GM12874 (cell line): ENCODE measurements around the gene ETNK2.

ENCODE experiments used
- TF ChIP-seq, protein P1 (sequence below): IDR thresholded peaks from 2 replicates; pipeline ENCODE4 v1.5.1; 2011; ENCODE audit warnings: low read depth, mild to moderate bottlenecking, control low read depth, low read length, moderate library complexity; ENCODE audit not compliant: insufficient read depth

Gene ETNK2

DNA sequence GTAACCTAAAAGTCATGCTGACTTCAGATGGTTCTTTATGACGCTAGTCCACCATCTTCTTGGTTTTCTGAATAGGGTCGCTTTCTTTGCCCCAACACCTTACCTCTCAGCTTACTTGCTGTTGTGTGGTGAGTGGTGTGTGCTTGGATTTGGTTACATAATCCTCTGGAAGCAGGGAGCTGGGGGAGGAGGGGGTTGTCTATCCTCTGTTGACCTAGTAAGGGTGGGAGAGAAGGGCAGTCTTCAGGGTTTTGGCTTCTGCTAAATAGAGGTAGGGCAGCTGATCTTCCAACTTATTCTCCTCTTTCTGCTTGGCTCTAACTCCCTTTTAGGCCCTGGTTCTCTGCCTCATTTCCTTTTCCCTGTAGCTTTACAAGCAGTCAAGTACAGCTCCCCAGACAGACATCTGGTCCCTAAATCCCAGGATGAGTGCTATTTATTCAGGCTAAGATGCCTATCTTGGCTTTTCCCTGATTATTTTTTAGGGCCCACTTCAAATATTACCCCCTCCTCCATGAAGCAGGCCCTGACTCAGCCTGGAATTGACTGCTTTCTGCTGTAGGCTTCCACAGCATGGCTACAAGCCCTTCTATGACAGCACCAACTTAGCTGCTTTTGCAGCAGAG is 20.7 kb upstream of the ETNK2 start:
- TF ChIP-seq, protein P1, sequence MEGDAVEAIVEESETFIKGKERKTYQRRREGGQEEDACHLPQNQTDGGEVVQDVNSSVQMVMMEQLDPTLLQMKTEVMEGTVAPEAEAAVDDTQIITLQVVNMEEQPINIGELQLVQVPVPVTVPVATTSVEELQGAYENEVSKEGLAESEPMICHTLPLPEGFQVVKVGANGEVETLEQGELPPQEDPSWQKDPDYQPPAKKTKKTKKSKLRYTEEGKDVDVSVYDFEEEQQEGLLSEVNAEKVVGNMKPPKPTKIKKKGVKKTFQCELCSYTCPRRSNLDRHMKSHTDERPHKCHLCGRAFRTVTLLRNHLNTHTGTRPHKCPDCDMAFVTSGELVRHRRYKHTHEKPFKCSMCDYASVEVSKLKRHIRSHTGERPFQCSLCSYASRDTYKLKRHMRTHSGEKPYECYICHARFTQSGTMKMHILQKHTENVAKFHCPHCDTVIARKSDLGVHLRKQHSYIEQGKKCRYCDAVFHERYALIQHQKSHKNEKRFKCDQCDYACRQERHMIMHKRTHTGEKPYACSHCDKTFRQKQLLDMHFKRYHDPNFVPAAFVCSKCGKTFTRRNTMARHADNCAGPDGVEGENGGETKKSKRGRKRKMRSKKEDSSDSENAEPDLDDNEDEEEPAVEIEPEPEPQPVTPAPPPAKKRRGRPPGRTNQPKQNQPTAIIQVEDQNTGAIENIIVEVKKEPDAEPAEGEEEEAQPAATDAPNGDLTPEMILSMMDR, result no peak

DNA sequence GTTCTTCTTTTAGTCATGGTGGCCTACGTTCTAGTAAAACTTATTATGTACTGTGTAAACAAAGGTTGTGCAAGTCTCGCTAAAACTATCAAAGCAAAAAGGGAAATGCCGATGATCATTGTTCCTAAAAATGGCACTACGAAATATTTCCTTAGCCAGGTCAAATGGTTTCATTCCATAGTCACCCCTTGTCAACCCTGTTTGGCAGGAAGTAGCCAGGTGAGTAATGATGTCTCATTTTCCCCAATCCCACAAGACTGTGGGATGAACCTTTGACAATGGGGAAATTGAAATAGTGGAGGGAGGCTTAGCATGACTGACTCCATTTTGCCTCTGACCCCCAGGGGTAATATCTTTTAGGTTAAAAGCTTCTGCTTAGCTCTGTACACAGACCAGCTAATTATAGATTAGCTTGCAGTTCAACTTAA is 19.9 kb upstream of the ETNK2 start:
- TF ChIP-seq, protein P1, result no peak

DNA sequence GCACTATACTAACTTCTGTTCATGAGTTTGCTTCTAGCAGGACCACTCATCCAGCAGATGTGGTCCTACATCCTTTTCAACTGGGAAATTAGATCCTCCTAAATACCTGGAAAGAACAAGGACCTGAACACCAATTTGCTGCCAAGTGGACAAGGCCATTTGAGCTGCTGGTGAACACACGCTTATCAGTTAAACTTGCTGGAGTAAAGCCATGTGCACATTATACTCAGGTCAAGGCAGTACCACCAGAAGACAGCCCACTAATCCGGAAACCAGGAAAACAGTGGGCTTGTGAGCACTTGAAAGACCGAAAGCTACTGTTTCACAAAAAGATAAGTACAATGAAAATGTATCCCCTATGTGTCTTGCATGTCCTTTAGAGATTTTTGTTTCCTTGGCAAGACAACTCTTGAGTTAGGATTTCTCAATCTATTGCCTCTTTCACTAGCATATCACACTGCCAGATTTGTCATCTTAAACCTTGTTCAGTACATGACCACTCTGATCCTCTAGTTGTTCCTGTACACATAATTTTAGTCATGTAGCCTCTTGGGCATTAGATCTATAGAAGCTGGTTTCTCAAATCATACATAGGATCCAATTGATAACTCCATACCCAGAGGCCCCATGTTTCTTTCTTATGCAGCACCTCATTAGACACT is 18.8 kb upstream of the ETNK2 start:
- TF ChIP-seq, protein P1, result no peak

DNA sequence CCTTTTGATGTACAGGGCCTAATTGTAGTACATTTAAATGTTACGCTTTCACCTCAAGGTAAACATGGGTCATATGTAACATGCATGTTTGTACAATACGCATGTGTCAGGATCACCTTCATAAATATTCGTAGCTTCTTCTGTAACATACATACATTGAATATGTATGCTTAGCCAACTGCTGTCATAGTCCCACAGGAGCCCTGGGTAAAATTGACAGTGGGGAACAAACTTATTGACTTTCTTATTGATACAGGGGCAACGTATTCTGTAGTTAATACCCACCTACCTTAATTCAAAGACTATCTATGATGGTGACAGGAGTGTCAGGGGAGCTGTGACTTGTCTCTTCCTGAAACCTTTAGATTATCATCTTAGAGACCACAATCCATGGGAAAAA is 18.0 kb upstream of the ETNK2 start:
- TF ChIP-seq, protein P1, result no peak

DNA sequence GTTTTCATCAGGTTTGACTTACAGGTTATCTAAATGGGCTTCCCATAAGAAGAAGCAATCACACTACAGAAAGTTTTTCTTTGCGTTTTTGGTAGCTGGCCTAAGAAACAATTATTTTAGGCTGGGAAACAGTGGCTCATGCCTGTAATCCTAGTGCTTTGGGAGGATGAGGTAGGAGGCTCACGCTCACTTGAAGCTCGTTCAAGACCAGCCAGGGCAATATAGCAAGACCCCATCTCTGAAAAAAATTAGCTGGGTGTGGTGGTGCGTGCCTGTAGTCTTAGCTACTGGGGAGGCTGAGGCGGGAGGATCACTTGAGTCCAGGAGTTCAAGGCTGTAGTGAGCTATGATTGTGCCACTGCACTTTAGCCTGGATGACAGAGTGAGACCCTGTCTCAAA is 15.9 kb upstream of the ETNK2 start:
- TF ChIP-seq, protein P1, result no peak

DNA sequence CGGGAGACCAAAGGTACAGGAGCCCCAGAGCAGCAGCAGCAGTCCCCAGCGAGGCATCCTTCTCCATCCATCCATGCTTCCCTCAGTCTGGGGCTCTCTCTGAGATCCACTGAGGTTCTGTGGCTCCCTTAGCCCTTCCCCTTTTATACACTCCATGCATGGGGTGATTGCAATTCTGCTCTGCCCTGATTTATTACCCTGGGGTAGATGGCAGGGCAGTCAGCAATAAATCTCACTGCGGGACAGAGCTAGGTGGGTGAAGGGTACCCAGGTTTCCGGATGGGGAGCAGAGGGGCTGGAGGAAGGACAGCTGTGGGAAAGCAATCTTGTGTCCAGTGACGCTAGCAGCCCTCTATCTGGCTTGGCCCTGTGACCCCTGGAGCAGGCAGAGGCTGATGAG is 14.4 kb upstream of the ETNK2 start, which contains the start of gene REN:
Gene REN (minus strand): TSS at position 119 of the 400 bp plus-strand sequence. CDS start 44 bp downstream, at position 75.
- TF ChIP-seq, protein P1, result no peak

DNA sequence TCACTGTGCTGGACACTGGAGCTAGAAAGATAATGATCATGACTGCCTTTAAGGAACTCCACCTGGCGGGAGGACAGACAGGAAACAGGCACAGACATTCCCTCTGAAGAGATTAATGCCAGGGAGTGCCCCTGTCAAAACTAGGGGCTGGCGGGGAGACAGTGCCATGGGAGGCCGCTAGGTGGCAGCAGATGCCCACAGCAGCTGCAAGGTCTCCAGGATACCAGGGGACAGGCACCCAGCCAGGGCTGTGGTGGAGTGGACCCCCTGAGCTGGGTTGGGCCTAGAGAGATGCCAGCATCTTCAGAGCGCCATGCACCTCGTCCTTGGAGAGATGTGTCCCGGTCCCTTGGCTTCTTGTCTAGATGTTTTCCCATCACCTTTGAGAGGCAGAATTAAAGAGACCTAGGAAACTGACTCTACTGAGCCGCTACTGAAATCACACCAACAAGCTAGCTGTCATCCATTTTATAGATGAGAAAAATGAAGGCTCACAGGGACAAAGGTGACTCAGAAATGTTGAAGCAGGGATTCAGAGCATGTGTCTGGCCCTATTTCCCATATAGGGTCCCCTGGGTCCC is 10.7 kb upstream of the ETNK2 start:
- TF ChIP-seq, protein P1, result peak; percentile 98
